Measurements from ENCODE around the gene HES1. TPM values are rescaled to one million over a fixed set of nuclear protein-coding genes. Genes with fewer than 3 reads are reported as not detected.

HES1 gene, protein sequence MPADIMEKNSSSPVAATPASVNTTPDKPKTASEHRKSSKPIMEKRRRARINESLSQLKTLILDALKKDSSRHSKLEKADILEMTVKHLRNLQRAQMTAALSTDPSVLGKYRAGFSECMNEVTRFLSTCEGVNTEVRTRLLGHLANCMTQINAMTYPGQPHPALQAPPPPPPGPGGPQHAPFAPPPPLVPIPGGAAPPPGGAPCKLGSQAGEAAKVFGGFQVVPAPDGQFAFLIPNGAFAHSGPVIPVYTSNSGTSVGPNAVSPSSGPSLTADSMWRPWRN
- 100 to 1,000 TPM in 2 of 4 donors, 10 to 100 TPM in 2; 89.9 to 196 (median 104) TPM for total RNA-seq

DNA sequence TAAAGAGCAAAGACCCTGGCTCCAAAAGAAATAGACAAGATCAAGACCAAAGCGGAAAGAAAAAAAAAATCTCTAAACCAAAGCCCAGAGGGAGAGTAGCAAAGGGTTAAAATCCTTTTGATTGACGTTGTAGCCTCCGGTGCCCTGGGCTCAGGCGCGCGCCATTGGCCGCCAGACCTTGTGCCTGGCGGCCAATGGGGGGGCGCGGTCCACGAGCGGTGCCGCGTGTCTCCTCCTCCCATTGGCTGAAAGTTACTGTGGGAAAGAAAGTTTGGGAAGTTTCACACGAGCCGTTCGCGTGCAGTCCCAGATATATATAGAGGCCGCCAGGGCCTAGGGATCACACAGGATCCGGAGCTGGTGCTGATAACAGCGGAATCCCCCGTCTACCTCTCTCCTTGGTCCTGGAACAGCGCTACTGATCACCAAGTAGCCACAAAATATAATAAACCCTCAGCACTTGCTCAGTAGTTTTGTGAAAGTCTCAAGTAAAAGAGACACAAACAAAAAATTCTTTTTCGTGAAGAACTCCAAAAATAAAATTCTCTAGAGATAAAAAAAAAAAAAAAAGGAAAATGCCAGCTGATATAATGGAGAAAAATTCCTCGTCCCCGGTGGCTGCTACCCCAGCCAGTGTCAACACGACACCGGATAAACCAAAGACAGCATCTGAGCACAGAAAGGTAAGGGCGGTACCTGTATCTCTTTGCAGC, at the start of gene HES1:
Gene HES1 (plus strand): TSS at position 343 of the 713 bp plus-strand sequence. CDS start 233 bp downstream, at position 576.
- Histone ChIP-seq H3K4me1 (peaks cover 10 to 76% (median 54%) of the 10 kb centered on the region in 4 donors), H3K27me3 (no peaks in the 10 kb centered on the region), H3K27ac (peak within 1 kb of the TSS; percentile 95 to 97 (median 96)), H3K36me3 (no peaks in the 10 kb centered on the region), H3K4me3 (peak within 1 kb of the TSS; percentile 51 to 73 (median 60)), H3K9me3 (no peaks in the 10 kb centered on the region)
- peak; percentile 99 to 100 (median 99) for TF ChIP-seq POLR2AphosphoS5 (IDR thresholded peaks at IDR 0.05)
- TF ChIP-seq POLR2A (IDR thresholded peaks at IDR 0.05), result peak; percentile 99
- TF ChIP-seq EP300 (IDR thresholded peaks at IDR 0.05; ENCODE audit: low read depth), result peak; percentile 62
- TF ChIP-seq, protein P1, sequence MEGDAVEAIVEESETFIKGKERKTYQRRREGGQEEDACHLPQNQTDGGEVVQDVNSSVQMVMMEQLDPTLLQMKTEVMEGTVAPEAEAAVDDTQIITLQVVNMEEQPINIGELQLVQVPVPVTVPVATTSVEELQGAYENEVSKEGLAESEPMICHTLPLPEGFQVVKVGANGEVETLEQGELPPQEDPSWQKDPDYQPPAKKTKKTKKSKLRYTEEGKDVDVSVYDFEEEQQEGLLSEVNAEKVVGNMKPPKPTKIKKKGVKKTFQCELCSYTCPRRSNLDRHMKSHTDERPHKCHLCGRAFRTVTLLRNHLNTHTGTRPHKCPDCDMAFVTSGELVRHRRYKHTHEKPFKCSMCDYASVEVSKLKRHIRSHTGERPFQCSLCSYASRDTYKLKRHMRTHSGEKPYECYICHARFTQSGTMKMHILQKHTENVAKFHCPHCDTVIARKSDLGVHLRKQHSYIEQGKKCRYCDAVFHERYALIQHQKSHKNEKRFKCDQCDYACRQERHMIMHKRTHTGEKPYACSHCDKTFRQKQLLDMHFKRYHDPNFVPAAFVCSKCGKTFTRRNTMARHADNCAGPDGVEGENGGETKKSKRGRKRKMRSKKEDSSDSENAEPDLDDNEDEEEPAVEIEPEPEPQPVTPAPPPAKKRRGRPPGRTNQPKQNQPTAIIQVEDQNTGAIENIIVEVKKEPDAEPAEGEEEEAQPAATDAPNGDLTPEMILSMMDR (IDR thresholded peaks at IDR 0.05), result peak in 2 of 5 experiments; percentile 8 to 16
- intact Hi-C loops (cut with DNase I; ENCODE audit: low total_unique reads) (loop anchor here (2.0 to 10.0 kb wide), 4 partner anchors 136 to 349 kb away; no protein-coding TSS in a partner anchor), in situ Hi-C loops (cut with MboI; ENCODE audit: low pct_ligation_motif_present in 1 of 4, low pct_unique_long_range_greater_than_20kb in 1 of 4, low sequenced_read_pairs in 3 of 4) (loop anchor here (10.0 to 25.0 kb wide), 3 partner anchors 176 to 351 kb away; no protein-coding TSS in a partner anchor)
- WGBS, 2 donors (ENCODE audit: low coverage in 1 of 2), result 1% methylated on average over 16 to 29 of the region's 29 CpGs
- DNase-seq, result peak; percentile 95

DNA sequence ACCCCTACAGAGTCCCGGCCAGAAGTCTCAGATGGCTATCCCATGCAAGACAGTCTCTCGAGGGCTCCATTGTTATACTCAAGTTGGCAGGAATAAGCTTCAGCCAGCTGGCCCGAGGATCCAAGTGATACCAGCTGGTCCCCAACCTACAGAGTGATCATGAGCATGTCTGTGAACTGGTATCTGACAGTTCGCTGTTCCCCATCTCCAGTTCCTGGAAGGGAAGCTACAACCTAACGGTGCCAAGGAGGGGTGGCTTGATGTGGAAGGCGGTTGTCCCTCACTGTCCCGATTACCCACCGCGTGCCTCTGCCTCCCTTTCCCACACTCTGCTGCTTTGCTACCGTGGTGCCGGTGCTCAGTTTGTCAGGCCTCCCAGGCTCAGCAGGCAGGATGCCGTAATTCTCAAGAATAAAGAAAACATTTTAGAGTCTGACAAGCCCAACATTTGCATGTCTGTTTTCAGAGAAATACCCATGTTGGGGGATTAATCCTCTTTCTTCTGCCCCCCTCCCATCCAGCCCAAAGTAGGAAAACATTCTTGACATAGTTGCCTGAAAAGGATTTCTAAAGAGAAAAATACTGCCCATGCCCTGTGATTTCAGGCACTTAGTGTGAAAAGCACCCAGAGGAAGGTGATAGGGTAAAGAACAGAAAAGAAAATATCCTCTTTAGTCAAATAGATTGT, 49.4 kb upstream of the HES1 start:
- H3K27me3 ChIP-seq, result no peaks in the 10 kb centered on the region
- in situ Hi-C loops (cut with MboI; ENCODE audit: low pct_ligation_motif_present in 1 of 4, low pct_unique_long_range_greater_than_20kb in 1 of 4, low sequenced_read_pairs in 3 of 4), result no loop called here
- no peak overlapping the region for H3K4me3 ChIP-seq
- no peaks in the 10 kb centered on the region for H3K36me3 ChIP-seq
- TF ChIP-seq, protein P1 (IDR thresholded peaks at IDR 0.05), result no peak
- intact Hi-C loops (cut with DNase I; ENCODE audit: low total_unique reads), result loop anchor here (10.0 kb wide), 1 partner anchor 228 kb away; no protein-coding TSS in a partner anchor
- DNase-seq, result no peak
- no peaks in the 10 kb centered on the region for H3K9me3 ChIP-seq
- no peak overlapping the region for H3K27ac ChIP-seq
- WGBS, 2 donors (ENCODE audit: low coverage in 1 of 2), result 83 to 88% methylated on average over 3 to 12 of the region's 12 CpGs
- H3K4me1 ChIP-seq, result peaks cover 0 to 19% (median 13%) of the 10 kb centered on the region in 4 donors

DNA sequence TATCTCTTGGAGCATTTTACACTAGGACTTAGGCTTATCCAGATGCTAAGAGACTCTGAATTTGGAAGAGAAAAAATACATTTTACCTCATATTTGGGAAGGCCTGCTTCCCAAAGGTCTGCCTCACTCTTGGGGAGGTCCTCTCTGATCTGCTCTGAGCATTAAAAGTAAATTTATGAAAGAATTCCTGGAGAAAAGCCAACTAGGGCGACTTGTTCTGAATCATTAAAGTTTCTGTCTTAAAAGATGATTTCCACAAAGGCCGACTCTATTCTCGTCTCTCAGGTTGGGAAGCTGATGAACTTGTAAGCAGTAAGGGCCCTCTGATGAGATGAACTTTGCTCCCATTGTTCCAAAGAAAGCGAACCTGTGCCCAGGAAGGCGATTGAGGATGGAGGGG, 48.7 kb upstream of the HES1 start:
- no peak for DNase-seq
- WGBS, 2 donors (ENCODE audit: low coverage in 1 of 2), result 56 to 60% methylated on average over 1 to 5 of the region's 5 CpGs
- in situ Hi-C loops (cut with MboI; ENCODE audit: low pct_ligation_motif_present in 1 of 4, low pct_unique_long_range_greater_than_20kb in 1 of 4, low sequenced_read_pairs in 3 of 4) (no loop called here), intact Hi-C loops (cut with DNase I; ENCODE audit: low total_unique reads) (loop anchor here (10.0 kb wide), 1 partner anchor 228 kb away; no protein-coding TSS in a partner anchor)
- H3K4me3 ChIP-seq, result no peak overlapping the region
- no peaks in the 10 kb centered on the region for H3K36me3 ChIP-seq
- H3K9me3 ChIP-seq, result no peaks in the 10 kb centered on the region
- H3K27ac ChIP-seq, result no peak overlapping the region
- TF ChIP-seq EP300 (IDR thresholded peaks at IDR 0.05; ENCODE audit: low read depth), result no peak
- TF ChIP-seq POLR2A (IDR thresholded peaks at IDR 0.05), result no peak
- TF ChIP-seq POLR2AphosphoS5 (IDR thresholded peaks at IDR 0.05), result no peak
- TF ChIP-seq, protein P1 (IDR thresholded peaks at IDR 0.05), result no peak
- no peaks in the 10 kb centered on the region for H3K27me3 ChIP-seq
- peaks cover 0 to 12% (median 7%) of the 10 kb centered on the region in 4 donors for H3K4me1 ChIP-seq
